GM13976 (cell line): ENCODE data around the gene TBCK.

Source experiments
- DNase-seq: peaks from one replicate; pipeline ENCODE4 v3.0.0; 2012; ENCODE audit warnings: low spot score
- in situ Hi-C: fragments of 300-500 bp; cut with MboI; formaldehyde crosslinking; loops from one replicate; pipeline ENCODE4 v1.12.0; 2022; ENCODE audit warnings: low sequenced_read_pairs, mixed read lengths, inconsistent platforms; ENCODE audit not compliant: unreplicated experiment
- TF ChIP-seq, protein P1 (sequence below): IDR thresholded peaks from 2 replicates; pipeline ENCODE4 v1.5.1; 2012; ENCODE audit warnings: borderline replicate concordance, mild to moderate bottlenecking; ENCODE audit not compliant: insufficient read depth; ENCODE audit errors: extremely low read depth, missing control alignments, control extremely low read depth

The TBCK gene

DNA sequence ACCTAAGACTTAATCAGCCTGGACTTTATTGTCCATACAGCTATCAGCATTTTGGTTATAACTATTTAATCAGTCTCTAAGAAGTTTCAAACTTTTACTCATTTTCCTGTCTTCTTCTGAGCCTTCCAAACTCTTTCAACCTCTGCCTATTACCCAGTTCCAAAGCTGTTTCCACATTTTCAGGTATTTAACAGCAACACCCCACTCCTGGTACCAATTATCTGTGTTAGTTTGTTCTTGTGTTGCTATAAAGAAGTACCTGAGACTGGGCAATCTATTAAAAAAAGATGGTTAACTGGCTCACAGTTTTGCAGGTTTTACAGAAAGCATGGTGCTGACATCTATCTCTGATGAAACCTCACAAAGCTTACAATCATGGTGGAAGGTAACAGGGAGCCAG is 225.2 kb downstream of the TBCK start:
- in situ Hi-C loops, result no loop called here
- DNase-seq, result no peak
- TF ChIP-seq, protein P1, sequence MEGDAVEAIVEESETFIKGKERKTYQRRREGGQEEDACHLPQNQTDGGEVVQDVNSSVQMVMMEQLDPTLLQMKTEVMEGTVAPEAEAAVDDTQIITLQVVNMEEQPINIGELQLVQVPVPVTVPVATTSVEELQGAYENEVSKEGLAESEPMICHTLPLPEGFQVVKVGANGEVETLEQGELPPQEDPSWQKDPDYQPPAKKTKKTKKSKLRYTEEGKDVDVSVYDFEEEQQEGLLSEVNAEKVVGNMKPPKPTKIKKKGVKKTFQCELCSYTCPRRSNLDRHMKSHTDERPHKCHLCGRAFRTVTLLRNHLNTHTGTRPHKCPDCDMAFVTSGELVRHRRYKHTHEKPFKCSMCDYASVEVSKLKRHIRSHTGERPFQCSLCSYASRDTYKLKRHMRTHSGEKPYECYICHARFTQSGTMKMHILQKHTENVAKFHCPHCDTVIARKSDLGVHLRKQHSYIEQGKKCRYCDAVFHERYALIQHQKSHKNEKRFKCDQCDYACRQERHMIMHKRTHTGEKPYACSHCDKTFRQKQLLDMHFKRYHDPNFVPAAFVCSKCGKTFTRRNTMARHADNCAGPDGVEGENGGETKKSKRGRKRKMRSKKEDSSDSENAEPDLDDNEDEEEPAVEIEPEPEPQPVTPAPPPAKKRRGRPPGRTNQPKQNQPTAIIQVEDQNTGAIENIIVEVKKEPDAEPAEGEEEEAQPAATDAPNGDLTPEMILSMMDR, result no peak

DNA sequence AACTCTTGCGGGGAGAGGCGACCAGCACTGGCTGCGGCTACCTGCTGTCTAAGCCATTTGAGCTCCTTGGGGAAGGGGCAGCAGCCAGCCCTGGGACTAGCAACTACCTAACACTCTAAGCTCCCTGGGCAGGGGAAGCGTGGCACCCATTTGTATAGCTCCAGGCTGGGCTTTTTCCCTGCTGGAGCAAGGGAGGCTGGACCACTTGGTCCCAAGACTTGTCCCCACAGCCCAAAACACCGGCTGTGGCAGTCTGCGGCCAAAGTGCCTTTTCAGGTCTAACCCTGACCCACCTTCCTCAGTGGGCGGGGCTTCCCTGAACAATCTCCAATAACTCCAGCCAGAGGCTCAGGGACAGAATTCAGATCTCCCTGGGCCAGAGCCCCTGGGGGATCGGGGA is 232.9 kb downstream of the TBCK start:
- no peak for DNase-seq
- TF ChIP-seq, protein P1, result no peak
- in situ Hi-C loops, result no loop called here

DNA sequence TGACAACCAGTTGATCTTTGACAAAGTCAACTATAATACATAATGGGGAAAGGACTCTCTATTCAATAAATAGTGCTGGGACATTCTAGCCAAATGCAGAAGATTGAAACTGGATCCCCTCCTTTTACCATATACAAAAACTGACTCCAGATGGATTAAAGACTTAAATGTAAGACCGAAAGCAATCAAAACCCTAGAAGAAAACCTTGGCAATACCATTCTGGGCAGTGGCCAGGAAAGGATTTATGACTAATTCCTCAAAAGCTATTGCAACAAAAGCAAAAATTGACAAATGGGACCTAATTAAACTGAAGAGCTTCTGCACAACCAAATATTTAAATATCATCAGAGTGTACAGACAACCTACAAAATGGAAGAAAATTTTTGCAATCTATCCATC is 235.6 kb downstream of the TBCK start:
- in situ Hi-C loops, result no loop called here
- no peak for DNase-seq
- TF ChIP-seq, protein P1, result no peak

DNA sequence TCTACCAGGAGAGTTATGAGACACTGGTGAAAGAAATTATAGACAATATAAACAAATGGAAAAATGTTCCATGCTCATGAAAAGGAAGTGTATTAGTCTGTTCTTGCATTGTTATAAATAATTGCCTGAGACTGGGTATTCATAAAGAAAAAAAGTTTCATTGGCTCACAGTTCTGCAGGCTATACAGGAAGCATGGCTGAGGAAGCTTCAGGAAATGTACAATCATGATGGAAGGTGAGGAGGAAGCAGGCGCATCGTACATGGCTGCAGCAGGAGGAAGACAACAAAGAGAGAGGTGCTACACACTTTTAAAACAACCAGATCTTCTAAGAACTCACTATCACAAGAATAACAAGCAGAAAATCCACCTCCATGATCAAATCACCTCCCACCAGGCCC is 236.4 kb downstream of the TBCK start:
- in situ Hi-C loops, result no loop called here
- TF ChIP-seq, protein P1, result no peak
- DNase-seq, result no peak

DNA sequence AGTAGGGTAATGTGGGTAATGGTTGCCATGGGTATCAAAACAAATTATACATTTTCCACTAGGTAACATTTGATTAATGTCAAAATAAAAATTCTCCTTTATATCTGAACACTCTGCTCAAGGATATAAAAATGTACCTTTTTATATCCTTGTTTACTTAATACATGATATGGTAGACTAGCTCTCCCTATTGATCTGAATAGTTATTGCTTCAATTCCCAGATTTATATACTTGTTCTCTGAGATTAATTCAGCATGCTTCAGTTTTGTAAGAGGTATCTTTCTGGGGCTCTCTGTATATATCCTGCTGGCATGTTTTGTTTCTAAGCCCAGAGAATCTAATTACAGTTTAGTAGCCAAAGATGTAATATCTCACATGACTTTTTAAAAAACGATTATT is 251.0 kb downstream of the TBCK start:
- in situ Hi-C loops, result no loop called here
- TF ChIP-seq, protein P1, result no peak
- no peak for DNase-seq

DNA sequence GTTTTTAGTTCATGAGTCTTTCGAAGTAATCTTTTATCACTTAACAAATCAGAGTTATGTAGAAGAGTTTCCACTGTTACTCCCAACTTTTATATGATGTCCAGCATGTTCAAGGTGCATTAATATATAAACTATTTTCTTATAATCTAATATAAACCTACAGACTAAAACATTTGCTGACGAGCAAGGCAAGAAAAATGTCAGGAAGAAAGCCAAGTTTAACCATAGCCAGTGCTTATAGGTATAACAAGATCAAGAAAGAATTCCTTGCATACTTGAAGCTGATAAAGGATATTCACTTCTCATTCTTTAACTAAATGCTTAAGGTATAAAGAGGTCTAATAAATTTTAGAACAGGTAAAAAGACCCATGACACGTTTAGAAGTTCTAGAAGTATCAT is 253.0 kb downstream of the TBCK start:
- TF ChIP-seq, protein P1, result no peak
- no peak for DNase-seq
- in situ Hi-C loops, result no loop called here

DNA sequence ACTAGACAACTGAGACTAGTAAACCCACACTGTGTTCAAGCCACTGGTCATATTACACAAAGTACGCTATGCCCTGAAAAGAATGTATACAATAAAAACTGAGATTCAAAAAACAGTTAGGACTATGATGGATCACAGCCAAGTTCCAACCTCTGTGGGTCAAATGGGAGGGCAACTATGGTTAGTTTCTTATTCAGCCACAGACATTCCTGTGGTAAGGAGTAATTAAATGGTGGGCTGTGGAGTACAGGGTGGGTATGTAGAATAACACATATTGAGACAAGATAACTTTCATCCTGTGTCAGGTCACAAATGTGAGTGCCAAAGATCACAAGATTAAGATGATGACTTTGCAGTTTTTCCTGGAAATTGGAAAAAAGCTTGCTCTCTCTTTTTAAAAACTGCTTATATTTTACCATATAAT is 253.5 kb downstream of the TBCK start:
- TF ChIP-seq, protein P1, result no peak
- in situ Hi-C loops, result no loop called here
- no peak for DNase-seq
